ENCODE results near the gene GAS2.
A peak's percentile ranks its signal among the peaks of the same experiment; 100 is the strongest.

Gene GAS2

GRCh38 chr11:22730319-22730718 lies 63.9 kb downstream of the GAS2 start:
- DNase-seq = no peak

- no peak for DNase-seq
Measured at GRCh38 chr11:22732588-22732987, 66.2 kb downstream of the GAS2 start.

- no peak for DNase-seq
Measured at GRCh38 chr11:22733475-22734248, 67.3 kb downstream of the GAS2 start.

GRCh38 chr11:22734628-22735345 lies 68.4 kb downstream of the GAS2 start:
- DNase-seq = no peak

GRCh38 chr11:22742157-22742613 lies 75.8 kb downstream of the GAS2 start:
- DNase-seq = no peak

GRCh38 chr11:22749536-22749935 lies 83.1 kb downstream of the GAS2 start:
- no peak for DNase-seq

- no peak for DNase-seq
Measured at GRCh38 chr11:22752908-22753310, 86.5 kb downstream of the GAS2 start.

- DNase-seq = no peak
Measured at GRCh38 chr11:22753416-22753815, 87.0 kb downstream of the GAS2 start.

GRCh38 chr11:22761066-22761465 lies 94.7 kb downstream of the GAS2 start:
- DNase-seq = no peak

- no peak for DNase-seq
Measured at GRCh38 chr11:22763166-22763565, 96.8 kb downstream of the GAS2 start.

GRCh38 chr11:22764735-22765134 lies 98.3 kb downstream of the GAS2 start:
- DNase-seq = no peak

- DNase-seq = no peak
Measured at GRCh38 chr11:22768281-22768680, 101.9 kb downstream of the GAS2 start.

GRCh38 chr11:22769081-22769480 lies 102.7 kb downstream of the GAS2 start:
- no peak for DNase-seq

GRCh38 chr11:22774716-22775115 lies 108.3 kb downstream of the GAS2 start:
- DNase-seq = no peak

GRCh38 chr11:22775248-22775647 lies 108.8 kb downstream of the GAS2 start:
- DNase-seq = no peak

- DNase-seq = no peak
Measured at GRCh38 chr11:22778642-22779041, 112.2 kb downstream of the GAS2 start.

GRCh38 chr11:22779850-22780249 lies 113.4 kb downstream of the GAS2 start:
- DNase-seq = no peak

- no peak for DNase-seq
Measured at GRCh38 chr11:22780952-22781593, 114.7 kb downstream of the GAS2 start.

- DNase-seq = no peak
Measured at GRCh38 chr11:22785251-22785650, 118.8 kb downstream of the GAS2 start.

GRCh38 chr11:22786475-22786874 lies 120.1 kb downstream of the GAS2 start:
- DNase-seq = no peak

GRCh38 chr11:22787055-22787454 lies 120.6 kb downstream of the GAS2 start:
- no peak for DNase-seq

GRCh38 chr11:22787551-22788162 lies 121.2 kb downstream of the GAS2 start:
- peak; percentile 44 for DNase-seq

- DNase-seq = no peak
Measured at GRCh38 chr11:22792497-22792896, 126.1 kb downstream of the GAS2 start.

Data from CD4-positive, alpha-beta T cell treated with Interleukin-4 for 4 hours (primary cell).